GM23338 (cell line): Measurements from ENCODE around the gene SLC17A8. TPM values are rescaled to one million over a fixed set of nuclear protein-coding genes. Genes with fewer than 3 reads are reported as not detected.

Experiments used
- ATAC-seq: fragments of 200-7000 bp; cut with Tn5 transposase; 3 replicates; pipeline ENCODE4 v1.9.1; 2020
- DNase-seq: peaks from one replicate; pipeline ENCODE4 v3.0.0-alpha.2; 2015; ENCODE audit warnings: low spot score
- H2AFZ ChIP-seq: fragments of 200-600 bp; sonication (generic); 2 replicates; pipeline ENCODE4 v1.8.0; 2016; ENCODE audit warnings: antibody characterized with exemption, mild to moderate bottlenecking, moderate library complexity
- H3F3A ChIP-seq: fragments of 200-600 bp; sonication (generic); replicated peaks from 2 replicates; pipeline ENCODE4 v1.8.0; 2017; ENCODE audit warnings: antibody characterized with exemption, mixed run types, low read depth
- H3K27ac ChIP-seq: fragments of 200-600 bp; sonication (generic); 2 replicates; pipeline ENCODE4 v1.6.1; 2016; ENCODE audit warnings: low read depth
- H3K27me3 ChIP-seq: fragments of 200-600 bp; sonication (generic); 2 replicates; pipeline ENCODE4 v1.8.0; 2016; ENCODE audit warnings: mild to moderate bottlenecking, mixed run types, moderate library complexity; ENCODE audit not compliant: insufficient read depth
- H3K36me3 ChIP-seq: fragments of 200-600 bp; sonication (generic); 2 replicates; pipeline ENCODE4 v1.8.0; 2016; ENCODE audit warnings: mild to moderate bottlenecking; ENCODE audit not compliant: insufficient read depth
- H3K4me1 ChIP-seq: fragments of 200-600 bp; sonication (generic); 2 replicates; pipeline ENCODE4 v1.8.0; 2016; ENCODE audit warnings: mild to moderate bottlenecking, moderate library complexity; ENCODE audit not compliant: insufficient read depth
- H3K4me2 ChIP-seq: fragments of 200-600 bp; sonication (generic); 2 replicates; pipeline ENCODE4 v1.7.1; 2017; ENCODE audit warnings: mixed run types
- H3K4me3 ChIP-seq: fragments of 200-600 bp; sonication (generic); 2 replicates; pipeline ENCODE4 v1.6.1; 2016; ENCODE audit warnings: mixed run types
- H3K79me2 ChIP-seq: fragments of 200-600 bp; sonication (generic); replicated peaks from 2 replicates; pipeline ENCODE4 v1.8.0; 2017; ENCODE audit warnings: mild to moderate bottlenecking; ENCODE audit not compliant: insufficient read depth
- H3K9me2 ChIP-seq: fragments of 200-600 bp; sonication (generic); 2 replicates; pipeline ENCODE4 v1.8.0; 2017; ENCODE audit not compliant: insufficient read depth
- H4K20me1 ChIP-seq: fragments of 200-600 bp; sonication (generic); replicated peaks from 2 replicates; pipeline ENCODE4 v1.8.0; 2017; ENCODE audit warnings: mild to moderate bottlenecking; ENCODE audit not compliant: insufficient read depth
- H3K27ac Mint-ChIP-seq: 2 replicates; pipeline ENCODE4 v1.8.0; 2020; ENCODE audit warnings: inconsistent platforms, mild to moderate bottlenecking, moderate library complexity, mixed read lengths
- H3K27me3 Mint-ChIP-seq: 3 replicates; pipeline ENCODE4 v1.8.0; 2022; ENCODE audit warnings: low read depth, mild to moderate bottlenecking, moderate library complexity, mixed read lengths, inconsistent platforms; ENCODE audit not compliant: insufficient read depth, poor library complexity
- H3K36me3 Mint-ChIP-seq: 3 replicates; pipeline ENCODE4 v1.8.0; 2021; ENCODE audit warnings: low read depth, mild to moderate bottlenecking, inconsistent platforms, moderate library complexity, mixed read lengths
- H3K4me1 Mint-ChIP-seq: 3 replicates; pipeline ENCODE4 v1.8.0; 2020; ENCODE audit warnings: mild to moderate bottlenecking, inconsistent platforms, mixed read lengths
- H3K4me3 Mint-ChIP-seq: 3 replicates; pipeline ENCODE4 v1.8.0; 2021; ENCODE audit warnings: moderate library complexity, mild to moderate bottlenecking, inconsistent platforms, mixed read lengths
- H3K9me3 Mint-ChIP-seq: 3 replicates; pipeline ENCODE4 v1.8.0; 2020; ENCODE audit warnings: moderate library complexity, mild to moderate bottlenecking, inconsistent platforms, mixed read lengths
- EZH2 ChIP-seq: fragments of 200-600 bp; sonication (generic); IDR thresholded peaks from one replicate; pipeline ENCODE4 v1.8.0; 2017; ENCODE audit warnings: antibody characterized with exemption, mild to moderate bottlenecking, low read depth; ENCODE audit not compliant: unreplicated experiment
- JUNB ChIP-seq: IDR thresholded peaks from one replicate; pipeline ENCODE4 v1.6.1; 2016; ENCODE audit warnings: antibody characterized with exemption; ENCODE audit not compliant: unreplicated experiment
- POLR2AphosphoS5 ChIP-seq: IDR thresholded peaks from 2 replicates; pipeline ENCODE4 v1.6.1; 2016; ENCODE audit warnings: antibody characterized with exemption, low read depth
- STAT1 ChIP-seq: IDR thresholded peaks from one replicate; pipeline ENCODE4 v1.6.1; 2016; ENCODE audit warnings: antibody characterized with exemption; ENCODE audit not compliant: unreplicated experiment
- polyA plus RNA-seq: library from polyadenylated mRNA; unstranded; fragments of >200 nt; fragmentation: Nextera tagmentation; extraction: Ambion mirVana; gene quantifications from 2 replicates; pipeline ENCODE4 v1.2.1, GENCODE V29; 2016
- total RNA-seq: library from RNA; depleted of rRNA; stranded (reverse); fragments of >200 nt; shearing (Covaris generic); gene quantifications from 2 replicates; pipeline ENCODE4 v1.2.3, GENCODE V29; 2014
- TF ChIP-seq, protein P1 (sequence below): fragments of 250-450 bp; sonication (Bioruptor Pico); IDR thresholded peaks from 2 replicates; pipeline ENCODE4 v1.5.0; 2020; ENCODE audit warnings: mild to moderate bottlenecking, moderate library complexity
- TF ChIP-seq, protein P2 (sequence below), 2 experiments: fragments of 200-600 bp in 1 of 2; sonication (generic) in 1 of 2; conservative IDR thresholded peaks; 2 replicates each; pipeline versions ENCODE4 v1.5.1 to v1.6.1; 2016 to 2017; ENCODE audit warnings: antibody characterized with exemption in 2 of 2, low read depth in 2 of 2, mild to moderate bottlenecking in 2 of 2, moderate library complexity in 1 of 2

Gene SLC17A8
- total and polyA plus RNA-seq, 2 experiments from 2014 or later: 0.05 to 0.24 TPM

DNA sequence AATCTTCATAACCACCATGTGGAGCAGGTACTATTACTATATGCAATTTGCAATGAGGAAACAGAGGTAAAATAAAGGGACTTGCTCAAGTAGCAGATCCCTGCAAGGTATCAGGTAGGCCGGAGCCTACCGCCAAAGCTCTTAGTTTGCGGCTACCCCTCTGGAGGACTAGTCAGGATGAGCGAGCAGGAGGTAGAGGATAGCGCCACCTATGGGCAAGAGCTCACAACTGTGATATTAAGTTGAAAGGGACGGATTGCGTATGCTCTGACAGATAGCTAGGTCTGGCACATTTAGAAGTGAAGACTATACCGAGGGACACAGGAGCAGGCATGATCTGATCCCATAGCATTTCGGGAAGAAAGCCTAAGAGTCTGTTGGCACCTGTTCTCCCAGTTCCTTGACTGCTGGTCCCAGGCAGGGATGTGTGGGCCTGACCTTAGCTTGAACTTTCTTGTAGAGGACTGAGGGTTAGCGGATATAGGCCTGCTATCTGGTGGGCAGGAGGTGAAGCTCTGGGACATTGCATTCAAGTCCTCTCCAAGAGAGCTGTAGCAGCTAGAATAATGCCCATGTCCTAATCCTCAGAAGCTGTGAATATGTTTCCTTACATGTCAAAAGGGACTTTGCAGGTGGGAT, 48.0 kb downstream of the SLC17A8 start:
- Mint-ChIP-seq H3K4me3 (no peak overlapping the region), H3K27ac (no peak overlapping the region; the same call in 1 of the 2 replicates), H3K36me3 (no peaks in the 10 kb centered on the region), H3K27me3 (no peaks in the 10 kb centered on the region), H3K9me3 (peaks cover 3% of the 10 kb centered on the region; the same call in 2 of the 3 replicates), H3K4me1 (peaks cover 17% of the 10 kb centered on the region)
- Histone ChIP-seq H3K27me3 (no peaks in the 10 kb centered on the region), H3K4me1 (peaks cover 8% of the 10 kb centered on the region), H3K79me2 (no peaks in the 10 kb centered on the region), H2AFZ (peak overlapping the region; percentile 77), H4K20me1 (no peaks in the 10 kb centered on the region), H3K36me3 (no peaks in the 10 kb centered on the region; the same call in 1 of the 2 replicates), H3F3A (no peaks in the 10 kb centered on the region), H3K4me2 (no peak overlapping the region), H3K9me2 (no peaks in the 10 kb centered on the region), H3K4me3 (no peak overlapping the region), H3K27ac (no peak overlapping the region)
- DNase-seq (peak; percentile 95), ATAC-seq (peak; percentile 100)
- no peak for TF ChIP-seq POLR2AphosphoS5
- no peak for TF ChIP-seq JUNB
- TF ChIP-seq, protein P1, sequence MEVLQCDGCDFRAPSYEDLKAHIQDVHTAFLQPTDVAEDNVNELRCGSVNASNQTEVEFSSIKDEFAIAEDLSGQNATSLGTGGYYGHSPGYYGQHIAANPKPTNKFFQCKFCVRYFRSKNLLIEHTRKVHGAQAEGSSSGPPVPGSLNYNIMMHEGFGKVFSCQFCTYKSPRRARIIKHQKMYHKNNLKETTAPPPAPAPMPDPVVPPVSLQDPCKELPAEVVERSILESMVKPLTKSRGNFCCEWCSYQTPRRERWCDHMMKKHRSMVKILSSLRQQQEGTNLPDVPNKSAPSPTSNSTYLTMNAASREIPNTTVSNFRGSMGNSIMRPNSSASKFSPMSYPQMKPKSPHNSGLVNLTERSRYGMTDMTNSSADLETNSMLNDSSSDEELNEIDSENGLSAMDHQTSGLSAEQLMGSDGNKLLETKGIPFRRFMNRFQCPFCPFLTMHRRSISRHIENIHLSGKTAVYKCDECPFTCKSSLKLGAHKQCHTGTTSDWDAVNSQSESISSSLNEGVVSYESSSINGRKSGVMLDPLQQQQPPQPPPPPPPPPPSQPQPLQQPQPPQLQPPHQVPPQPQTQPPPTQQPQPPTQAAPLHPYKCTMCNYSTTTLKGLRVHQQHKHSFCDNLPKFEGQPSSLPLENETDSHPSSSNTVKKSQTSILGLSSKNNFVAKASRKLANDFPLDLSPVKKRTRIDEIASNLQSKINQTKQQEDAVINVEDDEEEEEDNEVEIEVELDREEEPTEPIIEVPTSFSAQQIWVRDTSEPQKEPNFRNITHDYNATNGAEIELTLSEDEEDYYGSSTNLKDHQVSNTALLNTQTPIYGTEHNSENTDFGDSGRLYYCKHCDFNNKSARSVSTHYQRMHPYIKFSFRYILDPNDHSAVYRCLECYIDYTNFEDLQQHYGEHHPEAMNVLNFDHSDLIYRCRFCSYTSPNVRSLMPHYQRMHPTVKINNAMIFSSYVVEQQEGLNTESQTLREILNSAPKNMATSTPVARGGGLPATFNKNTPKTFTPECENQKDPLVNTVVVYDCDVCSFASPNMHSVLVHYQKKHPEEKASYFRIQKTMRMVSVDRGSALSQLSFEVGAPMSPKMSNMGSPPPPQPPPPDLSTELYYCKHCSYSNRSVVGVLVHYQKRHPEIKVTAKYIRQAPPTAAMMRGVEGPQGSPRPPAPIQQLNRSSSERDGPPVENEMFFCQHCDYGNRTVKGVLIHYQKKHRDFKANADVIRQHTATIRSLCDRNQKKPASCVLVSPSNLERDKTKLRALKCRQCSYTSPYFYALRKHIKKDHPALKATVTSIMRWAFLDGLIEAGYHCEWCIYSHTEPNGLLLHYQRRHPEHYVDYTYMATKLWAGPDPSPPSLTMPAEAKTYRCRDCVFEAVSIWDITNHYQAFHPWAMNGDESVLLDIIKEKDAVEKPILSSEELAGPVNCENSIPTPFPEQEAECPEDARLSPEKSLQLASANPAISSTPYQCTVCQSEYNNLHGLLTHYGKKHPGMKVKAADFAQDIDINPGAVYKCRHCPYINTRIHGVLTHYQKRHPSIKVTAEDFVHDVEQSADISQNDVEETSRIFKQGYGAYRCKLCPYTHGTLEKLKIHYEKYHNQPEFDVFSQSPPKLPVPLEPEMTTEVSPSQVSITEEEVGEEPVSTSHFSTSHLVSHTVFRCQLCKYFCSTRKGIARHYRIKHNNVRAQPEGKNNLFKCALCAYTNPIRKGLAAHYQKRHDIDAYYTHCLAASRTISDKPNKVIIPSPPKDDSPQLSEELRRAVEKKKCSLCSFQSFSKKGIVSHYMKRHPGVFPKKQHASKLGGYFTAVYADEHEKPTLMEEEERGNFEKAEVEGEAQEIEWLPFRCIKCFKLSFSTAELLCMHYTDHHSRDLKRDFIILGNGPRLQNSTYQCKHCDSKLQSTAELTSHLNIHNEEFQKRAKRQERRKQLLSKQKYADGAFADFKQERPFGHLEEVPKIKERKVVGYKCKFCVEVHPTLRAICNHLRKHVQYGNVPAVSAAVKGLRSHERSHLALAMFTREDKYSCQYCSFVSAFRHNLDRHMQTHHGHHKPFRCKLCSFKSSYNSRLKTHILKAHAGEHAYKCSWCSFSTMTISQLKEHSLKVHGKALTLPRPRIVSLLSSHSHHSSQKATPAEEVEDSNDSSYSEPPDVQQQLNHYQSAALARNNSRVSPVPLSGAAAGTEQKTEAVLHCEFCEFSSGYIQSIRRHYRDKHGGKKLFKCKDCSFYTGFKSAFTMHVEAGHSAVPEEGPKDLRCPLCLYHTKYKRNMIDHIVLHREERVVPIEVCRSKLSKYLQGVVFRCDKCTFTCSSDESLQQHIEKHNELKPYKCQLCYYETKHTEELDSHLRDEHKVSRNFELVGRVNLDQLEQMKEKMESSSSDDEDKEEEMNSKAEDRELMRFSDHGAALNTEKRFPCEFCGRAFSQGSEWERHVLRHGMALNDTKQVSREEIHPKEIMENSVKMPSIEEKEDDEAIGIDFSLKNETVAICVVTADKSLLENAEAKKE: no peak
- TF ChIP-seq, protein P2, sequence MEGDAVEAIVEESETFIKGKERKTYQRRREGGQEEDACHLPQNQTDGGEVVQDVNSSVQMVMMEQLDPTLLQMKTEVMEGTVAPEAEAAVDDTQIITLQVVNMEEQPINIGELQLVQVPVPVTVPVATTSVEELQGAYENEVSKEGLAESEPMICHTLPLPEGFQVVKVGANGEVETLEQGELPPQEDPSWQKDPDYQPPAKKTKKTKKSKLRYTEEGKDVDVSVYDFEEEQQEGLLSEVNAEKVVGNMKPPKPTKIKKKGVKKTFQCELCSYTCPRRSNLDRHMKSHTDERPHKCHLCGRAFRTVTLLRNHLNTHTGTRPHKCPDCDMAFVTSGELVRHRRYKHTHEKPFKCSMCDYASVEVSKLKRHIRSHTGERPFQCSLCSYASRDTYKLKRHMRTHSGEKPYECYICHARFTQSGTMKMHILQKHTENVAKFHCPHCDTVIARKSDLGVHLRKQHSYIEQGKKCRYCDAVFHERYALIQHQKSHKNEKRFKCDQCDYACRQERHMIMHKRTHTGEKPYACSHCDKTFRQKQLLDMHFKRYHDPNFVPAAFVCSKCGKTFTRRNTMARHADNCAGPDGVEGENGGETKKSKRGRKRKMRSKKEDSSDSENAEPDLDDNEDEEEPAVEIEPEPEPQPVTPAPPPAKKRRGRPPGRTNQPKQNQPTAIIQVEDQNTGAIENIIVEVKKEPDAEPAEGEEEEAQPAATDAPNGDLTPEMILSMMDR (conservative IDR thresholded peaks at IDR 0.05; ENCODE audit: low read depth in 2 of 2): peak; percentile 90 to 97
- TF ChIP-seq EZH2: no peak
- no peak for TF ChIP-seq STAT1
